Heart right ventricle (tissue), 16 donors: ENCODE results near the gene WNT3. TPM values are rescaled to one million over a fixed set of nuclear protein-coding genes. Genes with fewer than 3 reads are reported as not detected.

Source experiments
- ATAC-seq, 8 donors: fragments of 200-7000 bp; cut with Tn5 transposase; one replicate each; pipeline ENCODE4 v1.9.1; 2020; ENCODE audit warnings: mild to moderate bottlenecking in 8 of 8, moderate library complexity in 8 of 8, moderate number of reproducible peaks in 1 of 8
- DNase-seq, 2 donors: peaks; one replicate each; pipeline ENCODE4 v3.0.0-alpha.2; 2020
- H3K27ac ChIP-seq, 10 donors: fragments of 200-600 bp; sonication (generic) in 2 of 10; one replicate each; pipeline versions ENCODE4 v1.5.0 to v1.8.0; 2020 to 2022; ENCODE audit warnings: mild to moderate bottlenecking in 3 of 10
- H3K27me3 ChIP-seq, 7 donors: fragments of 200-600 bp; one replicate each; pipeline ENCODE4 v1.8.0; 2021 to 2022; ENCODE audit warnings: mild to moderate bottlenecking in 2 of 7
- H3K36me3 ChIP-seq, 9 donors: fragments of 200-600 bp; sonication (generic) in 1 of 9; one replicate each; pipeline versions ENCODE4 v1.5.0 to v1.8.0; 2020 to 2022; ENCODE audit warnings: mild to moderate bottlenecking in 2 of 9
- H3K4me1 ChIP-seq, 9 donors: fragments of 200-600 bp; sonication (generic) in 1 of 9; one replicate each; pipeline versions ENCODE4 v1.5.0 to v1.8.0; 2020 to 2022; ENCODE audit warnings: mild to moderate bottlenecking in 4 of 9
- H3K4me3 ChIP-seq, 10 donors: fragments of 200-600 bp; sonication (generic) in 2 of 10; one replicate each; pipeline versions ENCODE4 v1.5.0 to v1.8.0; 2020 to 2022; ENCODE audit warnings: mild to moderate bottlenecking in 7 of 10, moderate library complexity in 2 of 10
- H3K9me3 ChIP-seq, 11 donors: fragments of 200-600 bp in 10 of 11; sonication (generic) in 2 of 11; one replicate each; pipeline versions ENCODE4 v1.5.0 to v1.8.0; 2013 to 2022; ENCODE audit warnings: mild to moderate bottlenecking in 2 of 11, control low read depth in 1 of 11, moderate library complexity in 1 of 11
- CTCF ChIP-seq, 9 donors: fragments of 200-600 bp; sonication (generic) in 2 of 9; IDR thresholded peaks; one replicate each; pipeline versions ENCODE4 v1.5.0 to v1.8.0; 2021 to 2022; ENCODE audit warnings: antibody characterized with exemption in 9 of 9, mild to moderate bottlenecking in 5 of 9, moderate library complexity in 1 of 9
- WGBS, 2 donors: extraction: QIAGEN DNeasy Blood & Tissue Kit; methylation state at CpG; one replicate each; pipeline ENCODE4 v1.1.7; 2013; ENCODE audit warnings: inconsistent platforms in 1 of 2; 5-methylcytosine and 5-hydroxymethylcytosine counted together
- intact Hi-C, 10 donors: fragments of 100-400 bp; cut with DNase I; formaldehyde crosslinking; loops; one replicate each; pipeline versions ENCODE4 v1.11.1 to v1.14.2; 2022
- polyA plus RNA-seq, 2 donors: library from polyadenylated mRNA; stranded (reverse); fragments of 200-250 nt; gene quantifications; one replicate each; pipeline ENCODE4 v1.2.3, GENCODE V29; 2013
- total RNA-seq, 10 donors: library from RNA; stranded (reverse); fragmentation: NEBNext Ultra II Directional in 3 of 10; extraction: Animal tissue kit (Norgen Biotek cat#: 25700) in 3 of 10; gene quantifications; one replicate each; pipeline versions ENCODE4 v1.2.1 to v1.2.4, GENCODE V29; 2021 to 2023
- donor health status: Arrhythmogenic right ventricular cardiomyopathy.
- donor health status: ischemic (EF 13 %, LVEDD 7.1; RV severe dilation, severe dysfunction).
- donor health status: healthy with polysubstance abuse.
- donor health status: DM: no; HTN: yes; CAD: no.
- donor health status: DM: no; HTN: no; CAD: no.
- donor health status: ischemic (EF 25% LVEDD 6.9; RV normal size, moderate dysfunction).
- donor health status: ischemic (EF 25% LVEDD 5.7; RV mildly dilated, moderate dysfunction).
- donor health status: healthy.
- donor health status: DM: yes; HTN: yes; CAD: no.
- donor health status: Ischemic cardiomyopathy.
- donor health status: ischemic (EF 35%, LVEDD 5.7; RV mildly dilated, moderate dysfunction).
- donor health status: nonischemic (EF 11% LVEDD 7.7; RV severe dilation, severe dysfunction).
- donor health status: DM: yes; HTN: yes; CAD: no.
- donor health status: PGD.
- donor health status: ischemic (EF 29% LVEDD 5.4; RV normal size, mild dysfunction).
- donor health status: nonischemic (EF 23%, LVEDD 6.1; RV moderate dilation, normal function).

The WNT3 gene
- total and polyA plus RNA-seq, 12 donors: 0.66 to 3.7 (median 1.2) TPM

GRCh38 chr17:46805771-46806170, 12.7 kb downstream of the WNT3 start:
- H3K27ac ChIP-seq: no peak overlapping the region
- H3K4me3 ChIP-seq: no peak overlapping the region
- no peak for TF ChIP-seq CTCF (IDR thresholded peaks at IDR 0.05)
- no peak for DNase-seq
- no peaks in the 10 kb centered on the region for H3K4me1 ChIP-seq
- H3K36me3 ChIP-seq: no peaks in the 10 kb centered on the region
- 89 to 91% methylated on average over 6 of the region's 6 CpGs for WGBS, 2 donors
- H3K9me3 ChIP-seq: no peaks in the 10 kb centered on the region
- intact Hi-C loops: loop anchor here in 1 of 10 donors (10.0 kb wide), 1 partner anchor 61 kb away; no protein-coding TSS in a partner anchor
- no peak for ATAC-seq
- peaks cover 0 to 24% (median 0%) of the 10 kb centered on the region in 7 donors for H3K27me3 ChIP-seq

- Histone ChIP-seq H3K9me3 (no peaks in the 10 kb centered on the region), H3K36me3 (no peaks in the 10 kb centered on the region), H3K27ac (no peak overlapping the region), H3K27me3 (peaks cover 0 to 28% (median 0%) of the 10 kb centered on the region in 7 donors), H3K4me1 (no peaks in the 10 kb centered on the region), H3K4me3 (no peak overlapping the region)
- intact Hi-C loops: loop anchor here in 1 of 10 donors (10.0 kb wide), 1 partner anchor 59 kb away; no protein-coding TSS in a partner anchor
- ATAC-seq (no peak), DNase-seq (no peak)
- WGBS, 2 donors: 90 to 93% methylated on average over 5 of the region's 5 CpGs
- no peak for TF ChIP-seq CTCF (IDR thresholded peaks at IDR 0.05)
These were observed 14.9 kb downstream of the WNT3 start for GRCh38 chr17:46803544-46803943.

- H3K27me3 ChIP-seq: peaks cover 0 to 26% (median 0%) of the 10 kb centered on the region in 7 donors
- H3K4me1 ChIP-seq: no peaks in the 10 kb centered on the region
- WGBS, 2 donors: 77 to 90% methylated on average over 7 of the region's 7 CpGs
- no peak for TF ChIP-seq CTCF (IDR thresholded peaks at IDR 0.05)
- H3K27ac ChIP-seq: no peak overlapping the region
- DNase-seq: no peak
- no peaks in the 10 kb centered on the region for H3K9me3 ChIP-seq
- no peaks in the 10 kb centered on the region for H3K36me3 ChIP-seq
- ATAC-seq: no peak
- intact Hi-C loops: loop anchor here in 1 of 10 donors (10.0 kb wide), 1 partner anchor 58 kb away; no protein-coding TSS in a partner anchor
- H3K4me3 ChIP-seq: no peak overlapping the region
These were observed 15.7 kb downstream of the WNT3 start for GRCh38 chr17:46802800-46803199.

- Histone ChIP-seq H3K27ac (no peak overlapping the region), H3K27me3 (peaks cover 0 to 22% (median 12%) of the 10 kb centered on the region in 7 donors), H3K4me1 (no peaks in the 10 kb centered on the region), H3K4me3 (no peak overlapping the region), H3K9me3 (no peaks in the 10 kb centered on the region), H3K36me3 (no peaks in the 10 kb centered on the region)
- ATAC-seq (no peak), DNase-seq (no peak)
- intact Hi-C loops: loop anchor here in 1 of 10 donors (10.0 kb wide), 1 partner anchor 56 kb away; no protein-coding TSS in a partner anchor
- TF ChIP-seq CTCF (IDR thresholded peaks at IDR 0.05): no peak
- 94 to 95% methylated on average over 4 of the region's 4 CpGs for WGBS, 2 donors
These were observed 17.9 kb downstream of the WNT3 start for GRCh38 chr17:46800573-46800972.
